Skeletal muscle satellite cell (primary cell): ENCODE data around the gene LRRN2.
A peak's percentile ranks its signal among the peaks of the same experiment; 100 is the strongest.

Experiments used
- H3K27me3 ChIP-seq: 2 replicates; pipeline ENCODE4 v1.7.0; 2013; ENCODE audit warnings: low read length; ENCODE audit not compliant: control insufficient read depth, insufficient read depth
- H3K36me3 ChIP-seq: 2 replicates; pipeline ENCODE4 v1.7.0; 2013; ENCODE audit warnings: mild to moderate bottlenecking, control low read depth, low read length; ENCODE audit not compliant: insufficient read depth
- H3K4me1 ChIP-seq: 2 replicates; pipeline ENCODE4 v1.7.0; 2013; ENCODE audit warnings: low read length; ENCODE audit not compliant: control insufficient read depth, insufficient read depth
- H3K4me2 ChIP-seq: 2 replicates; pipeline ENCODE4 v1.7.0; 2013; ENCODE audit warnings: mild to moderate bottlenecking, low read length
- H3K4me3 ChIP-seq: 2 replicates; pipeline ENCODE4 v1.7.0; 2013; ENCODE audit warnings: low read length
- H3K9ac ChIP-seq: 2 replicates; pipeline ENCODE4 v1.7.0; 2013; ENCODE audit warnings: mild to moderate bottlenecking, low read depth, low read length, moderate library complexity
- H3K9me3 ChIP-seq: replicated peaks from 2 replicates; pipeline ENCODE4 v1.7.0; 2013; ENCODE audit warnings: mild to moderate bottlenecking, control low read depth, low read length

Gene LRRN2

GRCh38 chr1:204726478-204726877, 40.9 kb upstream of the LRRN2 start:
- H3K4me1 ChIP-seq: no peaks in the 10 kb centered on the region
- no peak overlapping the region for H3K4me2 ChIP-seq
- peaks cover 54% of the 10 kb centered on the region for H3K27me3 ChIP-seq
- no peaks in the 10 kb centered on the region for H3K9me3 ChIP-seq
- H3K4me3 ChIP-seq: no peak overlapping the region
- H3K9ac ChIP-seq: no peak overlapping the region
- no peaks in the 10 kb centered on the region for H3K36me3 ChIP-seq

- H3K9me3 ChIP-seq: no peaks in the 10 kb centered on the region
- H3K9ac ChIP-seq: no peak overlapping the region
- no peak overlapping the region for H3K4me2 ChIP-seq
- H3K36me3 ChIP-seq: no peaks in the 10 kb centered on the region
- H3K4me1 ChIP-seq: no peaks in the 10 kb centered on the region
- H3K27me3 ChIP-seq: peaks cover 48% of the 10 kb centered on the region
- H3K4me3 ChIP-seq: no peak overlapping the region
These were observed 40.4 kb upstream of the LRRN2 start for GRCh38 chr1:204725821-204726448.

- Histone ChIP-seq H3K9me3 (no peaks in the 10 kb centered on the region), H3K4me2 (no peak overlapping the region), H3K9ac (no peak overlapping the region), H3K4me1 (no peaks in the 10 kb centered on the region), H3K4me3 (no peak overlapping the region), H3K27me3 (peaks cover 39% of the 10 kb centered on the region), H3K36me3 (no peaks in the 10 kb centered on the region)
These were observed 37.7 kb upstream of the LRRN2 start for GRCh38 chr1:204723131-204723787.

GRCh38 chr1:204721373-204722055, 36.0 kb upstream of the LRRN2 start:
- no peaks in the 10 kb centered on the region for H3K36me3 ChIP-seq
- H3K4me1 ChIP-seq: no peaks in the 10 kb centered on the region
- H3K4me3 ChIP-seq: no peak overlapping the region
- no peak overlapping the region for H3K9ac ChIP-seq
- H3K9me3 ChIP-seq: no peaks in the 10 kb centered on the region
- no peak overlapping the region for H3K4me2 ChIP-seq
- H3K27me3 ChIP-seq: peaks cover 42% of the 10 kb centered on the region

- H3K36me3 ChIP-seq: no peaks in the 10 kb centered on the region
- peaks cover 50% of the 10 kb centered on the region for H3K27me3 ChIP-seq
- no peak overlapping the region for H3K4me2 ChIP-seq
- H3K4me3 ChIP-seq: no peak overlapping the region
- H3K9me3 ChIP-seq: no peaks in the 10 kb centered on the region
- no peaks in the 10 kb centered on the region for H3K4me1 ChIP-seq
- no peak overlapping the region for H3K9ac ChIP-seq
These were observed 31.1 kb upstream of the LRRN2 start for GRCh38 chr1:204716660-204717059.

GRCh38 chr1:204714861-204715511, 29.4 kb upstream of the LRRN2 start:
- Histone ChIP-seq H3K4me2 (no peak overlapping the region), H3K4me1 (no peaks in the 10 kb centered on the region), H3K27me3 (peaks cover 64% of the 10 kb centered on the region), H3K36me3 (no peaks in the 10 kb centered on the region), H3K4me3 (no peak overlapping the region), H3K9me3 (no peaks in the 10 kb centered on the region), H3K9ac (no peak overlapping the region)

GRCh38 chr1:204714194-204714860, 28.8 kb upstream of the LRRN2 start:
- Histone ChIP-seq H3K4me3 (no peak overlapping the region), H3K36me3 (no peaks in the 10 kb centered on the region), H3K27me3 (peaks cover 70% of the 10 kb centered on the region), H3K9ac (no peak overlapping the region), H3K4me1 (no peaks in the 10 kb centered on the region), H3K4me2 (no peak overlapping the region), H3K9me3 (no peaks in the 10 kb centered on the region)

- no peak overlapping the region for H3K4me3 ChIP-seq
- no peak overlapping the region for H3K9ac ChIP-seq
- peaks cover 74% of the 10 kb centered on the region for H3K27me3 ChIP-seq
- no peak overlapping the region for H3K4me2 ChIP-seq
- no peaks in the 10 kb centered on the region for H3K36me3 ChIP-seq
- H3K9me3 ChIP-seq: no peaks in the 10 kb centered on the region
- no peaks in the 10 kb centered on the region for H3K4me1 ChIP-seq
These were observed 28.0 kb upstream of the LRRN2 start for GRCh38 chr1:204713541-204713940.

GRCh38 chr1:204712708-204713430, 27.3 kb upstream of the LRRN2 start:
- Histone ChIP-seq H3K27me3 (peaks cover 68% of the 10 kb centered on the region), H3K9ac (no peak overlapping the region), H3K4me2 (no peak overlapping the region), H3K36me3 (no peaks in the 10 kb centered on the region), H3K9me3 (no peaks in the 10 kb centered on the region), H3K4me3 (no peak overlapping the region), H3K4me1 (no peaks in the 10 kb centered on the region)

- no peaks in the 10 kb centered on the region for H3K36me3 ChIP-seq
- no peaks in the 10 kb centered on the region for H3K4me1 ChIP-seq
- peak overlapping the region; percentile 9 for H3K4me2 ChIP-seq
- H3K9me3 ChIP-seq: no peaks in the 10 kb centered on the region
- H3K4me3 ChIP-seq: no peak overlapping the region
- H3K9ac ChIP-seq: no peak overlapping the region
- H3K27me3 ChIP-seq: peaks cover 69% of the 10 kb centered on the region
These were observed 26.6 kb upstream of the LRRN2 start for GRCh38 chr1:204711947-204712701.
